CD1c-positive myeloid dendritic cell (primary cell): Measurements from ENCODE around the gene NANOG.
"Not testable (repeated sequence)": the region's sequence is repeated elsewhere in the genome, so short reads cannot be mapped to it uniquely, and the experiment has no call there.

Source experiments
- DNase-seq: peaks from one replicate; pipeline ENCODE4 v3.0.0-alpha.2; 2016; ENCODE audit errors: extremely low spot score

The NANOG gene

DNA sequence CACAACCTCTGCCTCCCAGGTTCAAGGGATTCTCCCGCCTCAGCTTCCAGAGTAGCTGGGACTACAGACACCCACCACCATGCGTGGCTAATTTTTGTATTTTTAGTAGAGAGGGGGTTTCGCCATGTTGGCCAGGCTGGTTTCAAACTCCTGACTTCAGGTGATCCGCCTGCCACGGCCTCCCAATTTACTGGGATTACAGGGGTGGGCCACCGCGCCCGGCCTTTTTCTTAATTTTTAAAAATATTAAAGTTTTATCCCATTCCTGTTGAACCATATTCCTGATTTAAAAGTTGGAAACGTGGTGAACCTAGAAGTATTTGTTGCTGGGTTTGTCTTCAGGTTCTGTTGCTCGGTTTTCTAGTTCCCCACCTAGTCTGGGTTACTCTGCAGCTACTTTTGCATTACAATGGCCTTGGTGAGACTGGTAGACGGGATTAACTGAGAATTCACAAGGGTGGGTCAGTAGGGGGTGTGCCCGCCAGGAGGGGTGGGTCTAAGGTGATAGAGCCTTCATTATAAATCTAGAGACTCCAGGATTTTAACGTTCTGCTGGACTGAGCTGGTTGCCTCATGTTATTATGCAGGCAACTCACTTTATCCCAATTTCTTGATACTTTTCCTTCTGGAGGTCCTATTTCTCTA lies at the start of gene NANOG:
Gene NANOG, plus strand, starts transcription at position 519 of the 645 bp plus-strand sequence. CDS start 213 bp downstream, outside the sequence.
- not testable (repeated sequence) for DNase-seq

DNA sequence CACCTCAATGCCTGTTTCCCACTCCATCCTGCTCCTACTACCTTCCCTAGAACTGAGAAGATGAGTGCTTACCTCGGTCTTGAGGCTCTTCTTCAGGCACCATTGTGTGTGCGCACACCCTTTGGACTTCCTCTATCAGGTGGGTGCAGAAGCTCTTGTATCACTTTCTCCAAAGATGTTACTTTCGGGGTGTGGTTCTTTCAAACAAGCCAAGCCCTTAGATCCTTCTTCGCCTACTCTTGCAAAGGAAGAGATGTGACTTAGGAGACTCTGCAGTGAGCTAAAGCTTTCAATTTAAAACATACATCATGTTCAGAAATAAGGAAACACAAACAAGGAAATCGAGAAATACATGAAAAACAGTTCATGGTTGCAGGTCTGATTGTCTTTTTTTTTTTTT lies 42.0 kb upstream of the NANOG start, which contains the start of gene CLEC4C:
Gene CLEC4C, minus strand, starts transcription at position 130 of the 400 bp plus-strand sequence. Its CDS starts 27 bp downstream, at position 103.
- DNase-seq, result no peak

DNA sequence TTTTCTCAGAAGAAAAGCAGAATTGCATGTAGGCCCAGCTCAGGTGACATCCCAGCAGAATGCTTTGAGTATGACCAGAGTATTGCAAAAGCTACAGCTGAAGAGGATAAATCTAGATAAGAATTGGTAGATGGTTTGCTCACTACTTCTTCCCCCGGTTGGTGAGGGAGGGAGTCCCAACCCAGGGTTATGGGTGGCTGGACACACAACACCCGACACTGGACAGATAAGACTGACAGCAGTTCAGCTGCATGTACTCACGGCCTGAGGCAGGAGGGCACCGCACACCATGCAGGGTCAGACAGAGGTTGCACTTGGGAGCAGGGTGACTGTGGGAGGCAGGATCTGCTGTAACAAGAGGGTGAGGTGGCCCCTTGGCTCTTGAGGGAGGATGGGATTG lies 40.4 kb upstream of the NANOG start:
- DNase-seq, result no peak

DNA sequence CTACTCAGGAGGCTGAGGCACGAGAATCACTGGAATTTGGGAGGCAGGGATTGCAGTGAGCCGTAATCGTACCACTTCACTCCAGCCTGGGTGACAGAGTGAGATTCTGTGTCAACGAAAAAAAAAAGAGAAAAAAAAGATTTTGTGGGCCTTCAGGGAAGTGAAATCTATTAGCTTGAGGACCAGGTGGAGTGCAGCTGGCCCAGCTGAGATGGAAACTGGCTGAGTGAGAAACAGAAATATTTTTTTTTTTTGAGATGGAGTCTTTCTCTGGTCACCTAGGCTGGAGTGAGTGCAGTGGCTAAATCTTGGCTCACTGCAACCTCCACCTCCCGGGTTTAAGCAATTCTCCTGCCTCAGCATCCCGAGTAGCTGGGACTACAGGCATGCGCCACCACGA lies 39.8 kb upstream of the NANOG start:
- no peak for DNase-seq

DNA sequence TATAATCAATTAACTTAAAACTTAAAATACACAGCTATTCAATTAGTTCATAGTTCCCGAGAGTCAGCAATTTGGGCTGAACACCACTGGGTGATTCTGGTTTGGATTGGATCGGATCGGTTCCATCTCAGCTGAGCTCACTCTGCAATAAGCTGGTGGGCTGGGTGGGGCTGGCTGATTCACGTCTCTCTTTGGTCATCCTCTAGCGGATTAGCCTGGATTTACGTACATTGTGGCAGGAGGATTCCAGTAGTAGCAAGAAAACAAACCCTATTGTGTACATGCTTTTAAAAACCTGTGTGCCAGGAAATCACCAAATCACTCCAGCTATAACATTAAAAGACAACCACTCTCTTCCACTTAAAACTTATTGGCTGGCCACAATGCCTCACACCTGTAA lies 38.9 kb upstream of the NANOG start:
- DNase-seq, result no peak

DNA sequence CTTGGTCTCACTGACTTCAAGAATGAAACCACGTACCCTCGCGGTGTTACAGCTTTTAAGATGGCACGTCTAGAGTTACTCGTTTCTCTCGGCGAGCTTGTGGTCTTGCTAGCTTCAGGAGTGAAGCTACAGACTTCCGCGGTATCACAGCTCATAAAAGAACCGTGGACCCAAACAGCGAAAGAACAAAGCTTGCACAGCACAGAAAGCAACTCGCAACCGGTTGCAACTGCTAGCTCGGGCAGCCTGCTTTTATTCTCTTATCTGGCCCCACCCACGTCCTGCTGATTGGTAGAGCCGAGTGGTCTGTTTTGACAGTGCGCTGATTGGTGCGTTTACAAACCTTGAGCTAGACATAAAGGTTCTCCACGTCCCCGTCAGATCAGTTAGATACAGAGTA lies 37.8 kb upstream of the NANOG start:
- DNase-seq, result no peak

DNA sequence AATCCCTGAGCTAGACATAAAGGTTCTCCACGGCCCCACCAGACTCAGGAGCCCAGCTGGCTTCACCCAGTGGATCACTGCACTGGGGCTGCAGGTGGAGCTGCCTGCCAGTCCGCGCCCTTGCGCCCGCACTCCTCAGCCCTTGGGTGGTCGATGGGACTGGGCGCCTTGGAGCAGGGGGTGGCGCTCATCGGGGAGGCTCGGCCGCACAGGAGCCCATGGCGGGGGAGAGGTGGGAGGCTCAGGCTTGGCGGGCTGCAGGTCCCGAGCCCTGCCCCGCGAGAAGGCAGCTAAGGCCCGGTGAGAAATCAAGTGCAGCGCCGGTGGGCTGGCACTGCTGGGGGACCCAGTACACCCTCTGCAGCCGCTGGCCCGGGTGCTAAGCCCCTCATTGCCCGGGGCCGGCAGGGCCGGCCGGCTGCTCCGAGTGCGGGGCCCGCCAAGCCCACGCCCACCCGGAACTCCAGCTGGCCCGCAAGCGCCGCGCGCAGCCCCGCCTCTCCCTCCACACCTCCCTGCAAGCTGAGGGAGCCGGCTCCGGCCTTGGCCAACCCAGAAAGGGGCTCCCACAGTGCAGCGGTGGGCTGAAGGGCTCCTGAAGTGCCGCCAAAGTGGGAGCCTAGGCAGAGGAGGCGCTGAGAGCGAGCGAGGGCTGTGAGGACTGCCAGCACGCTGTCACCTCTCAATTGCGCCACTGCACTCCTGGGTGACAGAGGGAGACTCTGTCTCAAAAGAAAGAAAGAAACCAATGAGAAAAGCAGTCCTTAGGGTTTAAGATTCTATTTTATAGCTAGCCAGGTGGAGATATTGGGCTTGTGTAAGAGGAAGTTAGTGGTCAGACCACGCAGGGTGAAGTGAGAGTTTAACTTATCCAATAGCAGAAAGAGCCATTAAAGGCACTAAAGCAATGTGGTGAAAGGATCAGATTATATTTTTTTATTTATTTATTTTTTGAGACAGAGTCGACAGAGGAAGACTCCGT lies 37.0 kb upstream of the NANOG start:
- DNase-seq, result not testable (repeated sequence)

DNA sequence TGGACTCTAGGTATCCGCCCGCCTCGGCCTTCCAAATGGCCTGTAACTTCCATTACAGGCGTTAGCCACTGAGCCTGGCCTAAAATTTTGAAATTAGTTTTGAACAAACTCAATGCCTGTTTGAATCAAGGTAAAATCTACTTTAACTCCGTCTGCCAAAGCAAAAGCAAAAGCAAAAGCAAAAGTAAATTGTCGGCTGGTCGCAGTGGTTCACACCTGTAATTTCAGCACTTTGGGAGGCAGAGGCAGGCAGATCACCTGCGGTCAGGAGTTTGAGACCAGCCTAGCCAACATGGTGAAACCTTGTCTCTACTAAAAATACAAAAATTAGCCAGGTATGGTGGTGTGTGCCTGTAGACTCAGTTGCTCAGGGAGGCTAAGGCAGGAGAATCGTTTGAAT lies 33.5 kb upstream of the NANOG start:
- not testable (repeated sequence) for DNase-seq

DNA sequence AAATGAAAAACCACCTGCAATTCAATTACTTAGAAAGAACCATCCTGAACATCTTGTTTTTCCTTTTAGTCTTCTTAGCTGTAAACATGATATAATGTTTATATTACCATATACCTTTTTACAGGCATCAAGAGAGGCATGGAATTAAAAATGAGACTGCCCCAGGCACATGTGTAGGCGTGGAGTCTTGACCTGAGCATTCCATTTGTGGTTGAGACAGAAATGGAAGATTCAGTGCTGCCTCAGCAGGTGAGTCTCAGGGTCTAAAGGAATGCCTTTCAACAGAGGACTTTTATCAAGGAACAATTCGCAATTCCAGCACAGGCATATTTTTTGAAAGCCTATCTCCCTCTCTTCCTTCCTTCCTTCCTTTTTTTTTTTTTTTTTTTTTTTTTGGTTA lies 32.2 kb upstream of the NANOG start:
- no peak for DNase-seq

DNA sequence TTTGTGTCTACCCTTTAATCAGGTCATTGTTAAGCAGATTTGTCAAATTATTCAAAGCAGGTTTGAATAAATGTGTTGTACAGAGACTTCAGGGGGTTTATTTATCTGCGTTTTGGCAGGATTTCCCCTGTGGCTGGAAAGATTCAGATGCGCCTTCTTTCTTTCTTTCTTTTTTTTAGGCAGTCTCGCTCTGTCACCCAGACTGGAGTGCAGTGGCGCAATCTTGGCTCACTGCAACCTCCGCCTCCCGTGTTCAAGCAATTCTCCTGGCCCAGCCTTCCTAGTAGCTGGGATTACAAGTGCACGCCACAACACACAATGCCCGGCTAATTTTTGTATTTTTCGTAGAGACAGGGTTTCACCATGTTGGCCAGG lies 30.4 kb upstream of the NANOG start:
- DNase-seq, result no peak

DNA sequence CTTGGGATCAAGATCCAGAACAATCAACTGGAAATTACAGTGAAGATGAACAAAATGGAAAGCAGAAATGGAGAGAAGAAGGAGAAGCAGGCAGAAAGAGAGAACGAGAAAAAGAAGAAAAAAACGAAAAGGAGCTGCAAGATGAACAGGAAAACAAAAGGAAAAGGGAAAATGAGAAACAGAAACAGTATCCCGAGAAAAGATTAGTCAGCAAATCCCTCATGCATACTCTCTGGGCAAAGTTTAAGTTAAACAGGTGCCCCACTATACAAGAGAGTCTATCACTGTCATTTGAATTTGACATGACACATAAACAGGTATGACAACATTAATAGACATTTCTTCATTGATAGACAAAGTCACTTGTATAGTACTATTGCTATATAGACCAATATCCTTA lies 19.2 kb upstream of the NANOG start:
- no peak for DNase-seq

DNA sequence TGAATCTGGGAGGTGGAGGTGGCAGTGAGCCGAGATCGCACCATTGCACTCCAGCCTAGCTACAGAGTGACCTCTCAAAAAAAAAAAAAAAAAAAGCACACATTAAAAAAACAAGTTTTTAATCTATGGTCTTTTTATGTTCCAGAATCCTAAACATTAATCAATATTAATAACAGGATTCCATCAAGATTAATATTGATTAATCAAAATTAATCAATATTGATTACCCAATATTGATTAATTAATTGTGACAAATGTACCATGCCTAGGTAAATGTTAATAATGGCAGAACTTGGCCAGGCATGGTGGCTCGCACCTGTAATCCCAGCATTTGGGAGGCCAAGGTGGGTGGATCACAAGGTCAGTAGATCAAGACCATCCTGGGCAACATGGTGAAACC lies 7.9 kb upstream of the NANOG start:
- no peak for DNase-seq

DNA sequence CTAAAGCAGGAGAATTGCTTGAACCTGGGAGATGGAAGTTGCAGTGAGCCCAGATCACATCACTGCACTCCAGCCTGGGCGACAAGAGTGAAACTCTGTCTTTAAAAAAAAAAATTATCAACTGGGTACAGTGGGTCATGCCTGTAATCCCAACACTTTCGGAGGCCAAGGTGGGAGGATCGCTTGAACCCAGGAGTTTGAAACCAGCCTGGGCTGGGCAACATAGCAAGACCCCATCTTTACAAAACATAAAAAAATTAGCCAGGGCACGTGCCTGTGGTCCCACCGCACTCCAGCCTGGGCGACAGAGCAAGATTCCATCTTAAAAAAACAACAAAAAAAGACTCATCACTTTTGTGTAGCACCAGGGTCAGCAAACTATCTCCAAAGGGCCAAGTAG lies 7.1 kb upstream of the NANOG start:
- no peak for DNase-seq

DNA sequence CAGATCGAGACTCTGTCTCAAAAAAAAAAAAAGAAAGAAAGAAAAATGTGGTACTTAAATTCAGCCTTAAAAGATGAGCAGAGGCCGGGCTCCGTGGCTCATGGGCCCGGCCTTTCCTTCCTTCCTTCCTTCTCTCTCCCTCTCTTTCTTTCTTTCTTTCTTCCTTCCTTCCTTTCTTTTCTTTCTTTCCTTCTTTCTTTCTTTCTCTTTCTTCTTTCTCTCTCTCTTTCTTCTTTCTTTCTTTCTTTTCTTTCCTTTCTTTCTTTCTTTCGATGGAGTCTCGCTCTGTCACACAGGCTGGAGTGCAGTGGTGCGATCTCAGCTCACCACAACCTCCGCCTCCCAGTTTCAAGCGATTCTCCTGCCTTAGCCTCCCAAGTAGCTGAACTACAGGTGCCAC lies 5.8 kb upstream of the NANOG start:
- not testable (repeated sequence) for DNase-seq

DNA sequence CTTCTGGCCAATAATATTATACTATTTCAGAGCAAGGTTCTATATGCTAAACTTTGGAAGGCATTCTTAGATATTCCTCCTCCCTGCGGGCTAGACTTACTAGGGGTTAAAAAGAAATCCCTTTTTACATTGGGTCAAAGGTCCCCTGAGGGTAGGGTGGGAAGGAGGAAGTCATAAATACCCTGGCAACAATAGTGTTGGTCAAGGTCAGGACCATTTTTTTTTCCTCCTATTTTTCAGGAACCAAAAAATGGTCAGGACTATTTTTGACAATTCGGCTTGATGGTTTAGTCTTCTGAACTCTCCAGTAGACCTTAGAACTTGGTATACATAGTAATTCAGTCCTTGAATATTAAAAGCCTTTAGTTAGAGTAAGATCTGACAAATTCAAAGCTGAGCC lies 4.5 kb upstream of the NANOG start:
- DNase-seq, result peak; percentile 47

DNA sequence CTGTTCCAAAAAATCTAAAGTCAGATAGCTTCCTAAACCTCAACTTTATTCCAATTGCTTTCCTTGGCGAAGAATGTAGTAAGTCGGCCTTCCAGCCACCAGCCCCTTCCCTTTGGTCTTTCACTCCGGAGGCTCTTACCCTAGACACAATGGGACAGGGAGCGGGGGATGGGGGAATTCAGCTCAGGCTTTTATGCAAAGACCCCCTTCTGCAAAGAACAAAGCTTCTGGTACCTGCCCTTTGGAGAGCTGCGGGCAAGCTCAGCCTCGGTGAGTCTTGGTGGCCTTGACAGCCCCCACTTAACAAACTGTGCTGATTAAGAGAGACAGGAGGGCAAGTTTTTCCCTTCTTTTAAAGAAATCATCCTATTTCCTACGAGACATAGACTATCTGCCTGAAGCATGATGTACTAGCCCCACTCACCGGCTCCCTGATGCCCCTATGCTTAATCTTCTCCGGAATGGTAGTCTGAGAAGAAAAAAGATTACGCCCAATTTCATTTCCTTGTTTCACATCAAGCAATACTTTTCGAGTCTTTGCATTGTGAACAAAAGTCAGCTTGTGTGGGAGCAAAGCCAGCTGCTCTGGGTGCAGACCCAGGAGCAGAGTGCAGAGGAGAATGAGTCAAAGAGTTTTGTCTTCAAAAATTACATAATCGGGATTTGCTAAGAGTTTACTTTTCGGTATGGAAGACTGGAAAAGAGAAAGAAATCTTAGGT lies 1.5 kb upstream of the NANOG start:
- peak; percentile 64 for DNase-seq

DNA sequence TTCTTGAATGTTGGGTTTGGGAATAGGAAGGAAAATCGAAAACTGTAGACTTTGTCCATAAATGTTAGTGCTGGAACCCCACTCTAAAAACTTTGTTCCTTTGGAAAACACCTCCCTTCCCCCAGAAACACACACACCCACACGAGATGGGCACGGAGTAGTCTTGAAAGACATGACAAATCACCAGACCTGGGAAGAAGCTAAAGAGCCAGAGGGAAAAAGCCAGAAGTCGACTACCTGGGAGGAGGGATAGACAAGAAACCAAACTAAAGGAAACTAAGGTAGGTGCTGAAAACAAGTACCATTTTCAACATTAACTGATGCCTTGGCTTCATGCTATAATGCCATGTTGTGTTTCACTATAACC lies 925 bp upstream of the NANOG start:
- DNase-seq, result no peak

DNA sequence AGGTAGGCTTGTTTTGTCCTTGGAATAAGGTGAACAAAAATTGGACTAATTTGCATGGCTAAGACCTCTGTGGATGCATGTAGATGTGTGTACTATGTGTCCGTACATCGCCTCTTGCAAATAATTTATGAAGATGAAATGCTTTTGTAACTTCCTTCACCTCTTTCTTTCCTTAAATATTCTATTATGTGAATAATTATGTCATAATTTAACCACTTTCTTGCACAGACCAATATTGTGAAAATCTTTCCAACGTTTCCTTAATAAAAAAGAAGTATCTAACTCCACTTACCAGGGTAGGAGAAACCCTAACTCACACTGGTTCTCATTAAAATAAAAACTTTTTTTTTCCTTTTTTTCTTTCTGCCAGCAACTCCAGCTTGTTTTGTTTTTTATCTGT lies 4.0 kb downstream of the NANOG start:
- no peak for DNase-seq

DNA sequence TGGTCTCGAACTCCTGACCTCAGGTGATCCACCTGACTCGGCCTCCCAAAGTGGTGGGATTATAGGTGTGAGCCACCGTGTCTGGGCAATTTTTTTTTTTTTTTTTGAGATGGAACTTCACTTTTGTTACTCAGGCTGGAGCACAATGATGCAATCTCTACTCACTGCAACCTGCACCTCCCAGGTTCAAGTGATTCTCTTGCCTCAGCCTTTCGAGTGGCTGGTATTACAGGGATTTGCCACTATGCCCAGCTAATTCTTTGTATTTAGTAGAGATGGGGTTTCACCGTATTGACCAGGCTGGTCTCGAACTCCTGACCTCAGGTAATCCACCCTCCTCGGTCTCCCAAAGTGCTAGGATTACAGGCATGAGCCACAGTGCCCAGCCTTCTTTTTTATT lies 8.1 kb downstream of the NANOG start:
- DNase-seq, result not testable (repeated sequence)

DNA sequence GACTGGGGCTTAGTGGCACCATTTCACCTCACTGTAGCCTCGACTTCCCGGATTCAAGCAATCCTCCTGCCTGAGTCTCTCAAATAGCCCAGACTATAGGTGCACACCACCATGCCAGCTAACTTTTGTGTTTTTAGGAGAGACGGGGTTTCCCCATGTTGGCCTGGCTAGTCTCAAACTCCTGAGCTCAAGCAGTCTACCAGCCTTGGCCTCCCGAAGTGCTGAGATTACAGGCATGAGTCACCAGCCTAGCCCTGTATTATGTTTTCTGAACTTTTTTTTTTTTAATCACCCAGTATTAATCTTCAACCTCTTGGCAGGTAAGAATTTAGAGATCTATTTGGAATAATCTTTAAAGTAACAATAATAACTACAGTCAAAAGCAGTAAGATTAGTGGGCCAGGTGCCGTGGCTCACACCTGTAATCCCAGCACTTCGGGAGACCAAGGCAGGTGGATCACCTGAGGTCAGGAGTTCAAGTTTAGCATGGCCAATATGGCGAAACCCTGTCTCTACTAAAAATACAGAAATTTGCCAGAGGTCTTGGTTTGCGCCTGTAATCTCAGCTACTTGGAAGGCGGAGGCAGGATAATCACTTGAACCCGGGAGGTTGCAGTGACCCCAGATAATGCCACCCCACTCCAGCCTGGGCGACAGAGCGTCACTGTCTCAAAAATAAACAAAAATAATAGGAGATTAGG lies 8.6 kb downstream of the NANOG start:
- no peak for DNase-seq

DNA sequence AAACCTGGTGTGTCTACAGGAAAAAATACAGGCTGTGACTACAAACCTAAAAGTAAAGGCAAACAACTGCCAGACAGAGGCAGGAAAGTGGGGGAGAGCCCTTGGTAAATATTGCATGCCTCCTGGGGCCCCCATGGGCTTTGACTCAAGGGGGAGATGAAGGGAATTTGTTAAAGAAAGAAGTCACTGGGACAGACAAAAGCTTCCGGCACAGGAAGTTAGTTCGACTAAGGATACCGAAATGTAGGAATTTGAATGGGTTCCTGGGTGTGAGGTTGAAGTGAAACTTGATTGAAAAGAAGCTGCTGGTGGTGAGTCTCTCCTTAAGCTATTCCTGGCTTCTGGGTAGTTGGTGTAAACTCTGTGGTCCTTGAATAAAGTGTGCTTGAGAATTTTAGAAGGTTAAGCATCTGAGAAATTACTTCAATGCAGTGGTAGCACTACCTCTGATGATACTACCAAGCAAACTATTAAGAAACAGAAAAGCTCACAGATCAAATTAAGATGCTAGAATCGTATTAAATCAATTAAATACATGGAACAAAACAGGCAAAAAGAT lies 9.6 kb downstream of the NANOG start:
- not testable (repeated sequence) for DNase-seq
